Activated T-helper 9 cell treated with anti-CD3 and anti-CD28 coated beads, Interleukin-2, amount 50 U/mL, for 16 hours (primary cell): ENCODE data around the gene PDLIM1.
"Not testable (repeated sequence)": the region's sequence is repeated elsewhere in the genome, so short reads cannot be mapped to it uniquely, and the experiment has no call there.

ENCODE experiments used
- DNase-seq: peaks from one replicate; pipeline ENCODE4 v3.0.0-alpha.2; 2020; ENCODE audit warnings: low read depth

PDLIM1 gene

DNA sequence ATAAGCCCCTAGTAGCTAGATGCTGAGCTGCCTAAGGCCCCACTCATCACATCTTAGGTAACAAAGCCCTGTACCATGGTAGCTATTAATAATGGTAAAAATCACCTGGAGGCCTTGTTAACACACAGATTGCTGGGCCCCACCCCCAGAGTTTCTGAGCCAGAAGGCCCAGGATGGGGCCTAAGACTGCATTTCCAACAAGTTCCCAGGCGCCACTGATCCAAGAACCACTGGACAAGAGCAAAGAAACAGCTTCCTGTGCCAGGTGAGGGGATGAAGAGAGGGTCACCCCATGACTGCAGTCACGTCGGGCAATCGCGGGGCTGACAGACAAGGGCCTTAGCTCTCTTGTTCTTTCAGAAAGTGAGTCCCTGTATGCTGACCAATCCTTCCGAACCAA lies 50.0 kb downstream of the PDLIM1 start:
- DNase-seq = no peak

DNA sequence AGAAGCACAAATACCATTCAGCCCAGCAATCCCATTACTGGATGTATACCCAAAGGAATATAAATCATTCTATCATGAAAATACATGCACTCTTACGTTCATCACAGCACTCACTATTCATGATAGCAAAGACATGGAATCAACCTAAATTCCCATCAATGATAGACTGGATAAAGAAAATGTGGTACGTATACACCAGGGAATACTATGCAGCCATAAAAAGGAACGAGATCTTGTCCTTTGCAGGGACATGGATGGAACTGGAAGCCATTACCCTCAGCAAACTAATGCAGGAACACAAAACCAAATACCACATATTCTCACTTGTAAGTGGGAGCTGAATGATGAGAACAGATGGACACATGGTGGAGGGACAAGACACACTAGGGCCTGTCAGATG lies 50.7 kb downstream of the PDLIM1 start:
- DNase-seq = not testable (repeated sequence)

DNA sequence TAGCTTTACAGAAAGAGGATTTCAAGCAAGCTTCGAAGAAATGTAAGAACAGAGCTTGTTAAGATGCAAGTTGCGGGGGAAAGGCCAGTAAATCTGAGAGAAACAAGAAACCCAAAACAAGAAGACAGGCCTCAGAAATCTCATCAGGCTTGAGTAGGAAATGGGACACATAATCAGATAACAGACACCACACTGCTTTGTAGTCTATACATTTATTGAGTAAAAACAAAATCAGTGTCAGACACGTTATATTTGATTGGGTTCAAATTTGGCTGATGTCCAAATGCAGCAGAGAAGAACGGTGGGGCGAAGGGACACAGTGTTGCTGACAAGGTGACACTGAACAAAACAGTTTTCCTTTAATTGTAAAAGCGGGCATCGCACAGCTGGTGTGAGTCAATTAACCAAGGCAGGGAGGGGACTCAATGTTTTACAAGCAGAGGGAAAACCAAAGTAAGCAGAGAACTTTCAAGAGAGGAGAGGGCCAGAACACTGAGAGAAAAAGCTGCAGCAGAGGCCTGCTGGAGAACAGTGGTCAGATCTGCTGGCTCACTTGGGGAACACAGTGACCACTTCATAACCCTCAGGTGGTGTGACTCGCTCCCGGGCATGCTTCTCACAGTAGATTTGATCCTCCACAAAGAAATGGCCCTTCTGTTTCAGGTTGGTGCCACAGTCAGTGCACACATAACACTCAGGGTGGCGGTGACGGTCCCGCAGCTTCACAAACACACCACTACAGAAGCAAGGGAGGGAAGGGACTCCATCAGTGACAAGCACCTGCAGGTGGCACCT lies 53.2 kb downstream of the PDLIM1 start:
- DNase-seq = no peak

DNA sequence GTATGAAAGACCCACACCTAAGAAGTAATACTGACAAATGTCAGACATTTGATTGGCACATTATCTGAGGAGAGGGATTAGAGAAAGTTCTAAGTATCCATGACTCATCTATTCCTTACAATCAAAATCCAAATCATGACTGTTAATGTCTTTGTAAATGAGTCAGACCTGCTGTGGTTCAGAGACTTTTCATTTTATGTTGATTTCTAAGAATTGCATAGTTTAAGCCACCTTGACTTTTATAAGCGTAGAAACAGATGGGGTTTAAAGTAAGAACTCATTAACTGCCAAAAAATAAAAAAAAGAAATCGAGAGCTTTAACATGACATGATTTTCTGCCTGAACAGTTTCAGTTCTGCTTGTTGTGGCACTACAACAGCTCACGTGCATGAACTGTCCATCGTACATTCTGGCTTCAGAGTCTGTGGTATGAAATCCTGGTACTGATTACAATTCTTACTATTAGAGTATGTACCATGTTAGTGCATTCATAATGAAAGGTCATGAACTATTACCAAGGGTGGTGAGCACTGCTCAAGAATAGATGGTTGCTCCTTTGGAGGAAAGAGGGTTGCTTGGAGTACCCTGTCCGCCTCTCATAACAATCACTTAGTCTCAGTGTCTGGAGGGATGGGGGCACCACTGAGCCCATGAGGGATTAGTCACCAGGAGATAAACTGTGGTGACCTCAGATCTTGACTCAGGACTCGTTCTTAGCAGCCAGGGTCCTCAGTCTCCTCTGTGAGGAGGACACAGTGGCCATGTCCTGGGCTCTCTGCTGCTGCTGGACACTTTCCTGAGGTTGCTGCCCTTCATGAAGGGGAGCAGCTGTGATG lies 54.5 kb downstream of the PDLIM1 start:
- DNase-seq = no peak

DNA sequence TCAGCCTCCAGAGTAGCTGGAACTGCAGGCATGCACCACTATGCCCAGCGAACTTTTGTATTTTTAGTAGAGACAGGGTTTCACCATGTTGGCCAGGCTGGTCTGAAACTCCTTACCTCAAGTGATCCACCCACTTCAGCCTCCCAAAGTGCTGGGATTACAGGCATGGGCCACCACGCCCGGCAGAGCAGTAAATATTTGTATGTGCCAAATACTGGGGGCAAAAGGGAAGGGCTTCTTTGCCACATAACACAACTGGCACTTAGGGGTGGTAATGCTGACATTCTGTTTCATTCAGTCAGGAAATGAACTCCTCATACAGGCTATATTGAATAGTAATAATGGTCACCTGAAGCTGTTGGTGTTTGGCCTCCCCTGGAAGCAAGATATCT lies 55.1 kb downstream of the PDLIM1 start:
- DNase-seq = no peak

DNA sequence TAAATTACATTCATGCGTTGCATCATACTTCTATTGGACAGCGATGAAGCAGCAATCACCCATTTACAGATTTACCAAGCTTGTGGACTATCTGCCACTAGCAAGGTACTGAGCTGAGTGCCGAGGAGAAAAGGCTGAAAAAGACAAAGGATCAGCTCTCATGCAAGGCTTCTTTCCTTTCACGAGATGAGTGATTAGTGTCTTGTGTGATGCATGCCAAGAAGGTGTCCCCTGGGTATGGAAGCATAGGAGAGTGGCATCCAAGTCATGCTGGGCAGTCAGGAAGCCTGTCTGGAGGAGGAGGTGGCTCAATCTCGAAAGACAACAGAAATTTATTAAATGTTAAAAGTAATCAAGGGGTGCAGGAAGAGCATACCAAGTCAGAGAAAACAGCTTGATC lies 55.9 kb downstream of the PDLIM1 start:
- no peak for DNase-seq

DNA sequence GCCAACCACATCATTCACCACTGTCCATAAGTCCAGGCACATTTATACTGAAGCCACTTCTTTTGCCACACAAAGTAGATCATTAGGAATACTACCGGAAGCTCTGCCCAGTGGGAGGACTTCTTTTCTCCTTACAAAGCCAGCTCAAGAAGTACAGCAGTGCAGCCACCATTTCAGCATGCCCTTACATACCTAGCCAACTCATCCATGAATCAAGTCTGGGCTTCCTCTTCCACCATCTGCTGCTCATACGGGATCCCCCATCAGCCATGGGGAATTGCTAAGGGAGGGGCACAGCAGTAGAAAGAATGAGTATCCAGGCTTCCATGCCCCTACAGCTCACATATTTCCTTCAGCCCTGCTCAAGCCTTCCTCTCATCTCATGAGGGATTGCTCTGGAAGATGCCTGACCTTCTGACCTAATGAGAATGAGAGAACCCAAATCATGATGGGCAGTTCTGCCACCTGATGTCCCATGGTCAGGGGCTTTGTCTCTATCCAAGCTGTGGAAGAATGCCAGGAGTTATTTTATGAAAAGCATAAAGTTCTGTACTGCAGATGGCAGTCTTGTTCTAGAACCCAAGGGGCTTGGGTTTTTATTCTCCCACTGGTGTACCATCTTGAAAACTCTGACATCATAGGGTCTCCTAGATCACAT lies 57.3 kb downstream of the PDLIM1 start:
- DNase-seq = no peak

DNA sequence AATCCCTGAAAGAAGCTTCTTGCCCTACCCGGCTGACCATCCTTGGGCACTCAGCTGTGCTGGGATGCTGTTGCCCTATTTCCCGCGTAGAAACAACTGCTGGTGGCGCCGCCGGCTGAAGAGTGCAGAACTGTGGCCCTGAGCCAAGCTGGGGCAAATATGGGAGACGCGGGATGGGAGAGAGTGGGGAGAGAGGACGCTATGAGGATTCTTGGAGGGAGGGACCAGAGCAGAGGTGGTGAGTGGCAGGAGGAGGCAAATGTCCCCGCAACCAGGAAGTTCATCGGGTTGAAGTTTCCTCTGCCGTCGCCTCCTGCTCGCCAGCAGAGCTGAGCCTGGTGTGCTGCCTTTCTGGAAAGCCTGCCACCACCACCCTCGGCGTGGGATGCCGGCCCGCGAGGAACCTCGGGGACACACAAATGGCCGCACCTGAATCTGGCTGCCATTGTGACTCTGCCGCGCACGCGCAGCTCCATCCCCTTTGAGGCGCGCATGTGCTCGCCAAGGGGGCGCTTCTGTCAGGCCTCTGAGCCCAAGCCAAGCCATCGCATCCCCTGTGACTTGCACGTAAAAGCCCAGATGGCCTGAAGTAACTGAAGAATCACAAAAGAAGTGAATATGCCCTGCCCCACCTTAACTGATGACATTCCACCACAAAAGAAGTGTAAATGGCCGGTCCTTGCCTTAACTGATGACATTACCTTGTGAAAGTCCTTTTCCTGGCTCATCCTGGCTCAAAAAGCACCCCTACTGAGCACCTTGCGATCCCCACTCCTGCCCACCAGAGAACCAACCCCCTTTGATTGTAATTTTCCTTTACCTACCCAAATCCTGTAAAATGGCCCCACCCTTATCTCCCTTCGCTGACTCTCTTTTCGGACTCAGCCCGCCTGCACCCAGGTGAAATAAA lies 59.9 kb downstream of the PDLIM1 start:
- DNase-seq = peak; percentile 8

DNA sequence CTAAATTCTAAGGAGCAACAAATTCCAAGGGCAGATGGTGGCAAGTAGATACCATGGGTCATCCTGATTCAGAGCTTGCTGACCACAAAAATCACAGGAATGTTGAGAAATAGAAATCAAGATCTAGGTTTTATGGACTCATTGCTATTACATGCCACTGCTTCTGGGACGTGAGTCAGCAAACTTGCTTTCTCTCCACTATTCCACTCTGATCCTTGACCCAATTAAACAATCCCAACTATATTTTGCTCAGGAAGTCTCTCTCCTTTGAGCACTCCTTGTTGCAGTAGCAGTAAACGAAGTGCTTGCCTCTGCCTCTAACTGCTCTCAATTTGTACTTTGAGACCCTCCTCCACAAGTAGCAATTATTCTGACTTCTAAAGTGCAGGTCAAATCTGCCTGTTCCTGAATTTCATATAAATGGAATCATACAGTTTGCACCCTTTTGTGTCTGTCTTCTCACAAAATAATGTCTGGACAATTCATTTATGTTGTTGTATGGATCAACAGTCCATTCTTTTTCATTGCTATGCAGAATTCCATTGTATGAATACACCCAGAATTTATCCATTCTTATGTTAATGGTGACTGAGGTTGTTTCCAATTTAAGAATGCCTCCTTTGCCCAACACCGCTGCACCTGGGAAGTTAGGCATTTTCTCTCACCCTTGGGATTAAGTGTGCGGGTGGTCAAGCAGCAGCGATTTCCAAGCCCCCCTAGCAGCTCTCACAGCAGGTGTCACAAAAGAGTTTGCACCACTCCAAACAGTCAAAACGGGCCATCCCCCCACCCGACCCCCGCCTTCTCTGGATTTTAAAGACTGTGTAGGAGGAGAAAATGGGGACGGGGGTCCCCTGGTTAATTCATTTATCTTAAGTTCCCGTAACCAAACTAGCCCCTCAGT lies 60.8 kb downstream of the PDLIM1 start:
- DNase-seq = no peak

DNA sequence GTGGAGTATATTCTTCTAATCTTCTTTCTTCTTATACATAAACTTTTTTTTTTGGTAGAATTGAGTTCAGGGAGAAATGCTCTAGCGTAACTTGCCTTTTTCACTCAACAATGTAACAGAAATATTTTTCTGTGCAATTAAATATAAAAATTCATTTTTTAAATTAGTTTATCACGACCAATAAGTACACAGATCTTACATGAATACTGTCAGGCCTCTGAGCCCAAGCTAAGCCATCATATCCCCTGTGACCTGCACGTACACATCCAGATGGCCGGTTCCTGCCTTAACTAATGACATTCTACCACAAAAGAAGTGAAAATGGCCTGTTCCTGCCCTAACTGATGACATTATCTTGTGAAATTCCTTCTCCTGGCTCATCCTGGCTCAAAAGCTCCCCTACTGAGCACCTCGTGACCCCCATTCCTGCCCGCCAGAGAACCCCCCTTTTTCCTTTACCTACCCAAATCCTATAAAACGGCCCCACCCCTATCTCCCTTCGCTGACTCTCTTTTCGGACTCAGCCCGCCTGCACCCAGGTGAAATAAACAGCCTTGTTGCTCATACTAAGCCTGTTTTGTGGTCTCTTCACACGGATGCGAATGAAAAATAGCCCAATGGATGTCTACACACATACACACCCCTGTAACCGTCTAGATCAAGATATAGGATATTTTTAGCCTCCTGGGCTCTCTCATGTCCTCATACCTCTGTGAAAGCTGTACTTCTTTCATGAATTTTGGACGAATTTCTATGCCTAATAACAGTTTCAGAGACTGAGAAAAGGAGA lies 61.7 kb downstream of the PDLIM1 start:
- DNase-seq = not testable (repeated sequence)

DNA sequence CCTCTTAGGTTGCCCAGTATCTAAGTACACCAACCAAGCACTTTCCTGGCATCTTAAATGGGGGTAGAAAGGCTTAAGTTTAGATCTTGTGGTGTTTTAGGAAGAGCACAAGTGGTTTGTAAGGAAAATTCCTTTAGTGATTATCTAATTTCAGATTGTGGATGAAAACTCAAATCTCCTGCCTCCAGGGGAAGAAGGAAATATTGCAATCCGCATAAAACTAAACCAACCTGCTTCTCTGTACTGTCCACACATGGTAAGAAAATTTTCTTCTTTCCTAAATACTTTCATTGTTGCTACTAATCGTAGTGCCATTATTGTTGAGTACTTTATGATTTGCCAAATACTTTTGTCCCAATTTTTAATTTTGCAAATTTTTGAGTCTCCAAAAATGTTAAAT lies 65.7 kb downstream of the PDLIM1 start:
- no peak for DNase-seq

DNA sequence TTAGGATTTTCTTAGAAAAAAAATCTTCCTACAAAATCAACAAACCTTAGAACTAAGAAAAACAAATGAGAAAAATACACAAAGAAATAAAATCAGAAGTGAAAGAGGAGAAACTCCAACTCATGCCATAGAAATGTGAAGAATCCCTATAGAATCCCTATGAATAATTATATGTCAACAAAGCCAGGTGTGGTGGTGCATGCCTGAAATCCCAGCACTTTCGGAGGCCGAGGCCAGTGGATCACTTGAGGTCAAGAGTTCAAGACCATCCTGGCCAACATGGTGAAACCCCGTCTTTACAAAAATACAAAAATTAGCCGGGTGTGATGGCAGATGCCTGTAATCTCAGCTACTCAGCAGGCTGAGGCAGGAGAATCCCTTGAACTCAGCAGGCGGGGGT lies 69.7 kb downstream of the PDLIM1 start:
- no peak for DNase-seq

DNA sequence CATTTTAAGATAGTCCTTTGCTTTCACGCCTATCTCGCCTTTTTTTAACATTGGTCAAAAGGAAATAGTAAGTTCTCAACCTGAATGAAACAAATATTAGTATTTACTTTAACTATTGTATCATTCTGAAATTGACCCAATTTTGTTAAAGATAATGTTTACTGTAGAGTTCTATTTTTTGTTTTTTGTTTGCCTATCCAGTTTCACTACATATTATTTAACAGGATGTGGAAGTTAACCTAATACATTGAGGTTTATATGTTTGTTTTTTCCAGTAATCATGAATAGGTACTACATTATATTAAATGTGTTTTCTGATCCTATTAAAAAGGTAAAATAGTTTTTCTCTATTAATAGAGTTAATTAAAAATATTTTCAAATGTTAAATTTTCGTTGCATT lies 70.3 kb downstream of the PDLIM1 start:
- no peak for DNase-seq

DNA sequence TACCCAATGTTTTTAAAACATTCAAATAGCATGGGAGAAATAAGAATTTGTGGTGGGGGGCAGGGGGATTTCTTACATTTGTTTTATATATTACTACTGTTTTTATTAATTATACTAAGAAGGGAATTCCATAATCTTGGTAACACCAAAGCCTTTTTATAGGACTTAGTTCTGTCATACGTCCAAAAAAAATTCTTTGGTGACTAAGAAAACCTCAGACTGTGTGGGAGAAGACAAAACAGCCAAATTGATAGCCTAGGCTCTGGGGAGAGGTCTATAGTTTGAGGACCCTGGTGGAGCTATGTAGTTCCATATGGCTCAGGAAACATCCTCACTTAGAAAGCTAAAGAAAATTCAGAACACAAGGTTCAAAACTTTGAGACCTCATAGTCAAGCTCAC lies 73.3 kb downstream of the PDLIM1 start:
- DNase-seq = no peak

DNA sequence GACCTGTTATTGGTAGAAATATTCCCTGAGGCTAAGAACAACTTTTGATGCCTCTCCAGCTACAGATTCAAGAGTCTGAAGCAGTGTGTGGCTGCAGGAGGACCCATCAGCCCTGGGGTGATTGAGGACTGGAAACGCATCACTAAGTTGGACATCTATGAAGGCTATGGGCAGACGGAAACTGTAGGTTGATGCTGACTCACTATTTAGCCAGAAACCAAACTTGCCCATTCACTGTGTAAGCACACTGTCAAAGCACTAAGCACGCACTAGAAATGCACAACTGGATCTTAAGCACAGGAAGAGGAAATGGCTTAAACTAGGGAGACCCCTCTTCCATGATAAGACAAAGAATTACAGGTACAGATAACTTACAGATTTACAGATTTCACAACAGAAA lies 76.0 kb downstream of the PDLIM1 start:
- no peak for DNase-seq

DNA sequence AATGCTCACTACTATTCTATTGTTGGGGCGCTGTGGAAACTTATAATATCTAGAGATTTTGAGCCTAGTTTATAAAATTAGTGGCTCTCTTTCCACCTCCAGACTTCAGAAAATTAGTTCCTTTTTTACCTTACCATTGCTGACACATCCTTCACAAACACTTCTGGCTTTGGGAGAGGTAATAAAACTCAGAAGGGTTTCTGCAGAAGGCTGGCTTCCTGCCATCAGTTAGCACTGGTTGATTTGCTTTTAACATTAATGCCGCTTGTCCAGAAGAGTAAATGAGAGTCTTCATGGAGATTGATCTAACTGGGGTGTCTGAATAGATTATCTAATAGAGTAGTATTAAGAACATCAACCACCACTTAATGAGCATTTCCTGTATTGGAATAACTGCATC lies 76.4 kb downstream of the PDLIM1 start:
- DNase-seq = no peak

DNA sequence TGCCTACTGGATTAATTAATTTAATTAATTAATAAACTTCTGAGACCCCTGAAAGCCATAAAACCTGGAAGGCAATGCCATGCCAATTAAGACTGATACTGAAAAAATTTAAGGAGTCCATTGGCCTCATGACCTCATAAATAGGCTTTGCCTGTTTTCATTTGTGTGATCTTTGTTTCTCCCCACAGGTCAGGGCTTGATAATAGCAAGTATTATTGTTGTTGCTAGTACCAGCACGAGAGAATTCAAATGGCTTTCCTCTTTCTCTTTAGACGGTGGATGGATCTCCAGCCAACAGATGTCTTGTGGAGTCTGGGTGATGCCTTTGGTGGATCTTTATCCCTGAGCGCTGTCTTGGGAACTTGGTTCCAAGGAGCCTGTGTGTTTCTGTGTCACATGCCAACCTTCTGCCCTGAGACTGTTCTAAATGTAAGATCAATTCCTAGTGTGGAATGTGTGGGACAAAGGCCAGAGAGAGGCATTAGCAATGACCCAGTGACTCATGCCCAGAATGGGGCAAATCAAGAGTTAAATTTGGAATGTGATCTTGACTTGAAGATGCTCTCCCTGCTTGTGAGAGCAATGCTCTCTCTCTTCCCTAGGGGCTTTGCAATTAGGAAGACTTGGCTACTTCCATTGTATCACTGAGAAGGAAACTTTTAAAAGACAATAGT lies 79.1 kb downstream of the PDLIM1 start:
- no peak for DNase-seq

DNA sequence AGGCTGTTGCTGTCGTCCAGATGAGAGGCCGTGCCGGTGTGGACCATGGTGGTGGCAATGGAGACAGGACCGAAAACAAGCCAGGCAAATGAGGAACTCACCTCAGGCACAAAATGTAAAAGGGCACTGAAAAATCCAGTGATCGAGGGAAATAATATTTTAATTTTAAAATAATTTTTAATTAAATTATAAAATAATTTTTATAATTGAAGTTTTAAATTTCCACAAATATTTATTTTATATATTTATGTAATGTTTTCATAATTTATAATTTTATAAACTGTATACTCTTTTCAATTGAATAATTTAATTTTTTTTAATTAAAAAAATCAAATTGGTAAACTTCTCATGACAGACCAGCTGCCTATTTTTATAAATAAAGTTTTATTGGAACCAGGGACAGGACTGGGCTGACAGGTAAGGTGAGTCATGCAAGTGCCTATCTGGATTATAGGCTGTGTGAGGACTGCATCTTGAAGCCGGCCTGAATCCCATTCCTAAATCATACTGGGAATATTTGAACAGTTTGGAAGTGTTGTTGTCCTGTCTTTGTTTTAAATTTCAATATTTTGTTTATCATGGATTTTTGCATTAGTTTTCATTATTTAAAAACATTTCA lies 81.2 kb downstream of the PDLIM1 start:
- no peak for DNase-seq
